Neural progenitor cell (in vitro differentiated cells): Measurements from ENCODE around the gene TINAGL1.

Experiments used
- EZH2 ChIP-seq: fragments of 200-600 bp; sonication (generic); IDR thresholded peaks from 2 replicates; pipeline ENCODE4 v1.6.1; 2017; ENCODE audit warnings: antibody characterized with exemption, mild to moderate bottlenecking, moderate library complexity
- TF ChIP-seq, protein P1 (sequence below): fragments of 200-600 bp; sonication (generic); IDR thresholded peaks from 2 replicates; pipeline ENCODE4 v1.5.1; 2017; ENCODE audit warnings: antibody characterized with exemption, mild to moderate bottlenecking

DNA sequence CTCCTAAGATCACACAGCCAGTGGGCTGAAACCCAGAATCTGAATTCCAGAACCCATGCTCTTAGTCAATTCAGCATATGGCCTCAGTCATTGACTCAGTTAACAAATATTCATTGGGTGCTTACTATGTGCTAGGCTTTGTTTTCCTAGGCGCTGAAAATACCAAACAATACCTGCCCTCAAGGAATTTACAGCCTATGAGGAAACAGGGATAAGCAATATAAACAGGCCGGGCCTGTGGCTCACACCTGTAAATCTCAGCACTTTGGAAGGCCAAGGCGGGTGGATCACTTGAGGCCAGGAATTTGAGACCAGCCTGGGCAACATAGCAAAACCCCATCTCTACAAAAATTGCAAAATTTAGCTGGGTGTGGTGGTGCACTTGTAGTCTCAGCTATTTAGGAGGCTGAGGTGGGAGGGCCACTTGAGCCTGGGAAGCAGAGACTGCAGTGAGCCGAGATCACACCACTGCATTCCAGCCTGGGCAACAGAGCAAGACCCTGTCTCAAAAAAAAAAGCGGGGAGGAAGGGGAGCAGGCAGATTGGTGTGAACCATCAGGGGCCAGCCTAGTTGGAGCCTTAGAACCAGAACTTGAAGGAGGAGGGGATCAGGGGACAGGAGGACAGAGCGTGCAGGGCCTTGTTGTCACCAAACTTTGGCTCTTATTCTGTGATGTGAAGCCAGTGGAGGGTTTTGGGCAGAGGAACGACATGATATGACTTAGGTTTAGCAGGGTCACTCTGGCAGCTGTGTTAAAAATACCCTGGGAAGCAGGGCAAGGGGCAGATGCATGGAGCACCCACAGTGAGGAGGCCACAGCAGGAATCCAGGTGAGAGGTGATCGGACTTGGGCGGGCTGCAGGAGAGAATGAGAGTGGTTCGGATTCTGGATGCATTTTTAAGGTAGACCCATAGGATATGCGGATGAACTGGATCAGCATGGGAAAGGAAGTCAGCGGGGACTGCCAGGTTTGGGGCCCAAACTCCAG, 5.8 kb downstream of the TINAGL1 start:
- no peak for TF ChIP-seq EZH2
- TF ChIP-seq, protein P1, sequence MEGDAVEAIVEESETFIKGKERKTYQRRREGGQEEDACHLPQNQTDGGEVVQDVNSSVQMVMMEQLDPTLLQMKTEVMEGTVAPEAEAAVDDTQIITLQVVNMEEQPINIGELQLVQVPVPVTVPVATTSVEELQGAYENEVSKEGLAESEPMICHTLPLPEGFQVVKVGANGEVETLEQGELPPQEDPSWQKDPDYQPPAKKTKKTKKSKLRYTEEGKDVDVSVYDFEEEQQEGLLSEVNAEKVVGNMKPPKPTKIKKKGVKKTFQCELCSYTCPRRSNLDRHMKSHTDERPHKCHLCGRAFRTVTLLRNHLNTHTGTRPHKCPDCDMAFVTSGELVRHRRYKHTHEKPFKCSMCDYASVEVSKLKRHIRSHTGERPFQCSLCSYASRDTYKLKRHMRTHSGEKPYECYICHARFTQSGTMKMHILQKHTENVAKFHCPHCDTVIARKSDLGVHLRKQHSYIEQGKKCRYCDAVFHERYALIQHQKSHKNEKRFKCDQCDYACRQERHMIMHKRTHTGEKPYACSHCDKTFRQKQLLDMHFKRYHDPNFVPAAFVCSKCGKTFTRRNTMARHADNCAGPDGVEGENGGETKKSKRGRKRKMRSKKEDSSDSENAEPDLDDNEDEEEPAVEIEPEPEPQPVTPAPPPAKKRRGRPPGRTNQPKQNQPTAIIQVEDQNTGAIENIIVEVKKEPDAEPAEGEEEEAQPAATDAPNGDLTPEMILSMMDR = no peak
